ENCODE measurements around the gene TMEM61. TPM values are rescaled to one million over a fixed set of nuclear protein-coding genes. Genes with fewer than 3 reads are reported as not detected.

The TMEM61 gene
- polyA plus RNA-seq, 1 experiment, result not detected

GRCh38 chr1:54951810-54952226 lies 28.6 kb upstream of the TMEM61 start:
- POLR2A ChIA-PET, result no interaction called here
- no peak overlapping the region for H3K4me3 ChIP-seq (ENCODE audit: low read depth, low read length)
- no peak for TF ChIP-seq CTCF (IDR thresholded peaks at IDR 0.05; ENCODE audit: insufficient read depth, low read depth, low read length)
- CTCF ChIA-PET, result interaction anchor here (1.8 to 13.0 kb wide), 9 partner anchors 9 to 66 kb away, joined by 4 to 307 read pairs (median 18); partner anchors contain the start of gene BSND
- no peaks in the 10 kb centered on the region for H3K27me3 ChIP-seq (ENCODE audit: control insufficient read depth, insufficient read depth, low read length)
- no peak for DNase-seq (ENCODE audit: low read depth)
- H3K36me3 ChIP-seq (ENCODE audit: control insufficient read depth, insufficient read depth, low read length), result no peaks in the 10 kb centered on the region

GRCh38 chr1:54952950-54953718 lies 27.3 kb upstream of the TMEM61 start:
- no peak overlapping the region for H3K4me3 ChIP-seq (ENCODE audit: low read depth, low read length)
- ChIA-PET POLR2A (no interaction called here), CTCF (interaction anchor here (1.2 to 11.1 kb wide), 4 partner anchors 13 to 64 kb away, joined by 3 to 228 read pairs (median 6); no protein-coding TSS in a partner anchor)
- TF ChIP-seq CTCF (IDR thresholded peaks at IDR 0.05; ENCODE audit: insufficient read depth, low read depth, low read length), result no peak
- no peaks in the 10 kb centered on the region for H3K27me3 ChIP-seq (ENCODE audit: control insufficient read depth, insufficient read depth, low read length)
- no peaks in the 10 kb centered on the region for H3K36me3 ChIP-seq (ENCODE audit: control insufficient read depth, insufficient read depth, low read length)
- DNase-seq (ENCODE audit: low read depth), result no peak

- Histone ChIP-seq H3K27me3 (ENCODE audit: control insufficient read depth, insufficient read depth, low read length) (no peaks in the 10 kb centered on the region), H3K4me3 (ENCODE audit: low read depth, low read length) (no peak overlapping the region), H3K36me3 (ENCODE audit: control insufficient read depth, insufficient read depth, low read length) (no peaks in the 10 kb centered on the region)
- CTCF ChIA-PET, result interaction anchor here (1.2 to 11.1 kb wide), 4 partner anchors 12 to 64 kb away, joined by 3 to 228 read pairs (median 6); no protein-coding TSS in a partner anchor
- TF ChIP-seq CTCF (IDR thresholded peaks at IDR 0.05; ENCODE audit: insufficient read depth, low read depth, low read length), result no peak
- no peak for DNase-seq (ENCODE audit: low read depth)
- POLR2A ChIA-PET, result no interaction called here
Measured at GRCh38 chr1:54953846-54954245, 26.6 kb upstream of the TMEM61 start.

- ChIA-PET CTCF (interaction anchor here (1.0 kb wide), 1 partner anchor 9 kb away, joined by 3 read pairs; no protein-coding TSS in a partner anchor), POLR2A (no interaction called here)
- H3K27me3 ChIP-seq (ENCODE audit: control insufficient read depth, insufficient read depth, low read length), result no peaks in the 10 kb centered on the region
- H3K4me3 ChIP-seq (ENCODE audit: low read depth, low read length), result no peak overlapping the region
- TF ChIP-seq CTCF (IDR thresholded peaks at IDR 0.05; ENCODE audit: insufficient read depth, low read depth, low read length), result no peak
- DNase-seq (ENCODE audit: low read depth), result no peak
- no peaks in the 10 kb centered on the region for H3K36me3 ChIP-seq (ENCODE audit: control insufficient read depth, insufficient read depth, low read length)
Measured at GRCh38 chr1:54955359-54955758, 25.1 kb upstream of the TMEM61 start.

- no peak for TF ChIP-seq CTCF (IDR thresholded peaks at IDR 0.05; ENCODE audit: insufficient read depth, low read depth, low read length)
- no peak for DNase-seq (ENCODE audit: low read depth)
- ChIA-PET CTCF (interaction anchor here (0.6 to 1.9 kb wide), 4 partner anchors 9 to 40 kb away, joined by 3 to 13 read pairs (median 6); no protein-coding TSS in a partner anchor), POLR2A (no interaction called here)
- Histone ChIP-seq H3K27me3 (ENCODE audit: control insufficient read depth, insufficient read depth, low read length) (no peaks in the 10 kb centered on the region), H3K4me3 (ENCODE audit: low read depth, low read length) (no peak overlapping the region), H3K36me3 (ENCODE audit: control insufficient read depth, insufficient read depth, low read length) (no peaks in the 10 kb centered on the region)
Measured at GRCh38 chr1:54956726-54957125, 23.7 kb upstream of the TMEM61 start.
